HL-60 (cell line): ENCODE measurements around the gene AGAP5.

ENCODE experiments used
- DNase-seq, 2 experiments: peaks; one replicate each; pipeline ENCODE4 v3.0.0-alpha.2; 2010 to 2020; ENCODE audit warnings: low read depth in 1 of 2, low spot score in 1 of 2
- H3K27ac ChIP-seq: fragments of 250-450 bp; sonication (Bioruptor Pico); replicated peaks from 2 replicates; pipeline ENCODE4 v1.5.1; 2020; ENCODE audit warnings: mild to moderate bottlenecking, moderate library complexity
- H3K27me3 ChIP-seq: fragments of 250-450 bp; sonication (Bioruptor Pico); 2 replicates; pipeline ENCODE4 v1.5.1; 2021; ENCODE audit warnings: mild to moderate bottlenecking, moderate library complexity; ENCODE audit not compliant: insufficient read depth, poor library complexity, severe bottlenecking
- H3K4me3 ChIP-seq: replicated peaks from 2 replicates; pipeline ENCODE4 v1.5.1; 2011; ENCODE audit warnings: mild to moderate bottlenecking, control low read depth, low read length; ENCODE audit not compliant: insufficient read depth
- GABPA ChIP-seq: IDR thresholded peaks from 2 replicates; pipeline ENCODE4 v1.6.1; 2012; ENCODE audit warnings: low read depth
- POLR2AphosphoS5 ChIP-seq: IDR thresholded peaks from 2 replicates; pipeline ENCODE4 v1.6.1; 2012; ENCODE audit warnings: low read depth
- REST ChIP-seq: IDR thresholded peaks from 2 replicates; pipeline ENCODE4 v1.6.1; 2012; ENCODE audit warnings: low read depth; ENCODE audit not compliant: insufficient replicate concordance
- SPI1 ChIP-seq: IDR thresholded peaks from 2 replicates; pipeline ENCODE4 v1.6.1; 2012; ENCODE audit warnings: low read depth, mild to moderate bottlenecking, borderline replicate concordance
- TF ChIP-seq, protein P1 (sequence below): IDR thresholded peaks from one replicate; pipeline ENCODE4 v1.5.1; 2011; ENCODE audit warnings: low read length, control low read depth, inconsistent platforms; ENCODE audit not compliant: insufficient read depth

AGAP5 gene

DNA sequence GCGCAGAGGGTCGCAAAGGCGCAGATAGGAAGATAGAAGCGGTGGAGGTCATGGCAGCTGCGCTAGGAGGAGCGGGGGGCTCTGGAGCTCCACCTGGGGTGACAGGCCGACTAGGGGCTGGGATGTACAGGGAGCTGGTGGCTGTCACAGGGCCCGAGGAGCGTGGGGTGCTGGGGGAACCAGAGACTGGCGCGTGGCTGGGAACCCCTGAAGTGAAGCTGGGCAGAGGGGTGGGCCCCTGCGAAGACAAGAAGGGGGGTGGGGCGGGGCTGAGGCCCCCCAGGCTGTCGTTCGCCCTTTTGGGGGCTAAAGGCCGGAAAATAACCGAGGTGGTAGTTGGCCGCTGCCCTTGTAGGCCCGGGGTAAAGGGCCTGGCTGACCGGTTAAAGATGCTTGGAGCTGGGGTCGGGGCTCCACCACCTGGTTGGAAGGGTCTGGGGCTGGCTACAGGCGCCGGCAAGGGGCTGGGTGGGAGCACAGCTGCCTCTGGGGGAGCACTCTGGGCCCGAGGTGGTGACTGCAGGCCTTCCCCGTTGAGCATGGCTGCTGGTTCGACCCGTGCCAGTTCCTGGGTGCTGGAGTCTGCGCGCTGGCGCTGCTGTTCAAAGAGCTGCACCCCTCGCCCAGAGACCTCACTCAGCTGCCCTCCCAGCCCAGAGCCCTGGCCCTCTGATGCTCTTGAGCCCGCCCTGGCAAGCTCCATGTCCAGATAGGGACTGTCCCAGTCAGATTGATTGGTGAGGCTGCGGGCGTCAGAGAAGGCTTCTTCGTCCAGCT lies 49.8 kb downstream of the AGAP5 start:
- TF ChIP-seq, protein P1, sequence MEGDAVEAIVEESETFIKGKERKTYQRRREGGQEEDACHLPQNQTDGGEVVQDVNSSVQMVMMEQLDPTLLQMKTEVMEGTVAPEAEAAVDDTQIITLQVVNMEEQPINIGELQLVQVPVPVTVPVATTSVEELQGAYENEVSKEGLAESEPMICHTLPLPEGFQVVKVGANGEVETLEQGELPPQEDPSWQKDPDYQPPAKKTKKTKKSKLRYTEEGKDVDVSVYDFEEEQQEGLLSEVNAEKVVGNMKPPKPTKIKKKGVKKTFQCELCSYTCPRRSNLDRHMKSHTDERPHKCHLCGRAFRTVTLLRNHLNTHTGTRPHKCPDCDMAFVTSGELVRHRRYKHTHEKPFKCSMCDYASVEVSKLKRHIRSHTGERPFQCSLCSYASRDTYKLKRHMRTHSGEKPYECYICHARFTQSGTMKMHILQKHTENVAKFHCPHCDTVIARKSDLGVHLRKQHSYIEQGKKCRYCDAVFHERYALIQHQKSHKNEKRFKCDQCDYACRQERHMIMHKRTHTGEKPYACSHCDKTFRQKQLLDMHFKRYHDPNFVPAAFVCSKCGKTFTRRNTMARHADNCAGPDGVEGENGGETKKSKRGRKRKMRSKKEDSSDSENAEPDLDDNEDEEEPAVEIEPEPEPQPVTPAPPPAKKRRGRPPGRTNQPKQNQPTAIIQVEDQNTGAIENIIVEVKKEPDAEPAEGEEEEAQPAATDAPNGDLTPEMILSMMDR: no peak
- TF ChIP-seq REST: no peak
- TF ChIP-seq GABPA: no peak
- no peak for TF ChIP-seq POLR2AphosphoS5
- no peak for TF ChIP-seq SPI1
- Histone ChIP-seq H3K27ac (no peak overlapping the region), H3K27me3 (no peaks in the 10 kb centered on the region), H3K4me3 (no peak overlapping the region)
- DNase-seq: no peak

- TF ChIP-seq GABPA (no peak), REST (no peak)
- Histone ChIP-seq H3K27ac (no peak overlapping the region), H3K27me3 (no peaks in the 10 kb centered on the region), H3K4me3 (no peak overlapping the region)
- DNase-seq: no peak
Observed at GRCh38 chr10:73647211-73647874, 50.6 kb downstream of the AGAP5 start.

DNA sequence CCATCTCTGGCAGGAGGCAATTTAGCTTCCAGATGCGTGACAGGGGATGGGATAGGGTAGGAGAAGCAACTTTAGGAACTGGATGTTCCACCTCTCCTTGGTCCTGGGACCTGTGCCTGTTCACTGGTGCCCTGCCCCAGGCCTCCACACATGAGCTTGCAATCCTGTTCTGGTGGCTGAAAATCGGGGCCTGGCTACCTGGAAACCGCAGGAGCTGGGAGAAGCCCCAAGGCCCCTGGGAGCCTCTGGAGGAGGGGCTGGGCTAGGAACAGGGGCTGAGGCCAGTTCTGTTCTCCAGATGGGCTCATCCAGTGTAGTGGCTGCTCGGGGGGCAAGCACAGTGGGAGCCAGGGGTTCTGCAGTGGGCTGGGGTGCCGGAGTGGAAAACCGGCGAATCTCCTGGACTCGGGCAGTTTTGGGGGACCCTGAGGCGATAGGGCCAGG lies 51.3 kb downstream of the AGAP5 start:
- TF ChIP-seq, protein P1: no peak
- no peak for TF ChIP-seq GABPA
- no peak for TF ChIP-seq POLR2AphosphoS5
- TF ChIP-seq REST: no peak
- TF ChIP-seq SPI1: no peak
- H3K27ac ChIP-seq: no peak overlapping the region
- no peaks in the 10 kb centered on the region for H3K27me3 ChIP-seq
- H3K4me3 ChIP-seq: no peak overlapping the region
- no peak for DNase-seq
